ENCODE results near the gene ACVR2A.
A peak's percentile ranks its signal among the peaks of the same experiment; 100 is the strongest.

Gene ACVR2A

DNA sequence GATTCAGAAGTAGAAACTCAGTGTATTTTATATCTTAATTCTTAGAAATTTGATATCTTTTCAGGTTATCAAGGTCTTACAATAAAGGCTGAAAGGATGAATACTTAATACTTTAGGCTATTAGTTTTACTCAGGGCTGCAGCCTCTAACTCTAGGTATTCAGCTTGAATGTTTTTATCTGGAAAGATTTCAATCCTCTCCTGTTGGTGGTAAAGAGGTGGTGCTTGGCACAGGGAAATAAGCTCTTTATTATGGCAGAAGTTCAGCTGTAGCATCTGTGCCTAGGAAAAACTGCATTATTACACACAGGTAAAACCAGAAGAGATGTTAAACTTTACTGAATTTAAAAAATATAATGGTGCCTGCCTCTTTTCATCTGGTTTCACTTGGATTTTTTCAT is 11.1 kb downstream of the ACVR2A start:
- DNase-seq = no peak

DNA sequence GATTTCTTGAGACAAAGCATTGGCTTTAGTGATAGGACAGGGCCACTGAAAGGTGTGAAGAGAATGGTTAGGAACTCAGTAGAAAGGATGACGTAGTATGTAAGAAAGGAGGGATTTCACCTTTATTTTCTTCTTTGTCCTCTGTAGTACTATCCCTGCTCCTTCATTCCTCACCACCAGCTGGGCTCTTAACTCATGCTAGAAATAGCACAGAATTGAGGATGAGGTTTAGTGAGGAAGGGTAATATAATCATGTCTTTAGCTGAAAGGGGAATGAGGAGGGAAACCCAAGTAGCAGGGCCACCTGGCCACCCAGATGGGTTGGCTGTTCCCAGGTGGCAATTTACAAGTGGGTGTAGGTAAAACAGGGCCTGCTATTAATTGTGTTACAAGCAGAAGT is 15.2 kb downstream of the ACVR2A start:
- no peak for DNase-seq

DNA sequence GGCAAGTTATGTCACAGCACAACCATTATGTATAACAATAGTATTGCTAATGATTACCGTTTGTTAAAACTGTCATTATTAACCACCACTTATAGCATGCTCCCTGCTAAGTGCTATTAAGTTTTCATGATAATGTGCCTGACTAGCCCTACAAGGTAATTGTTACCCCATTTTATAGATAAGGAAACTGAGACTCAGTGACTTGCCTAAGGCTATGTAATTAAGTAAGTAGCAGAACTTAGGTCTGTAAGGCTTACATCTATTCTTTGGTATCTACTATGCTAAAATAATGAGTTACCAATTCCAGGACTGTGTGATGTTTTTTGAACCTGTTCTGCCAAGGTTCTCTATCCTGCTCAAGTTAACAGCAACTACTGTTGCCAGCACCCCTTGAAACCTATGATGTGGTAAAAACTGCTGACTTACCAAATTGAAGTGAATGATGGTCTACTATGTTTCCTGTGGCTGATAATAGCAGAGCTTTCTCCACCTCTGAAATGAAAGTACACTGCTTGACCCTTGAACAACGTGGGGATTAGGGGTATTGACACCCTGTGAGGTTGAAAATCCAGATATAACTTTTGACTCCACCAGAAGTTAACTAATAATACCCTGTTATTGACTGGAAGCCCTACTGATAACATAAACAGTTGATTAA is 18.2 kb downstream of the ACVR2A start:
- DNase-seq = no peak

DNA sequence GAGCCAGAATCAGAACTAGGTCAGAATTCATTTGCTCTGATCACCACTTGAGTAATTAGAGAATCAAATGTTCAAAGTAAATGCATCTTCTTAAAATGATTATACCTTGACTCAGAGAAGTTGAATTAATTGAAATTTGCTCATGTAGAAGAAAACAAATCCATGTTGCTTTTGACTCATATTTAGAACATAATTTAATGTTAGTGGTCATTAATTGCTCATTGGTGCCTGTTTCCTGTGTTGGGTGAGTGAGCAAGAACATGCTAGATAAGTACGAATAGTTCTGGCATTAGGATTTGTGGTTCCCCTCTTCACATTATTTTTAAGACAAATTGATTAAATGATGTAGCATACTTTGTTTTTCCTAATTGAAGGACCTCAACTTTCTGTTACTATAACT is 19.0 kb downstream of the ACVR2A start:
- DNase-seq = no peak

DNA sequence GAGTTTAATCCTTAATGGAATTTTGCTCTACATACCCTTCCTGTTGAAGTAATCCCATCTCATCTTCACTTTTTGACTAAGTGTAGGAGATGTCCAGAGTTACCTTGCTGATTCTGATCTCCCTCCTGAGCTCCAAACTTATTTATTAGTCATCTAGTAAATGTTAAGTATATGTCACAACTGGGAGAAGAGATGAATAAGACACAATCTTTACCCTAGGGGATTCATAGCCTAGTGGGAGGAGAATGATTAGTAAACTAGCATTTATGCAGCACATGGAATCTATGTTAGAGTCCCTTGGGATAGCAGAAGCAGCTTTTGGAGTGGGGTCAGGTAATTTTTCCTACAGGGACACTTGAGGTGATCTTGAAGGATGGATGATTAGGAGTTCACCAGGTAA is 20.7 kb downstream of the ACVR2A start:
- DNase-seq = no peak

DNA sequence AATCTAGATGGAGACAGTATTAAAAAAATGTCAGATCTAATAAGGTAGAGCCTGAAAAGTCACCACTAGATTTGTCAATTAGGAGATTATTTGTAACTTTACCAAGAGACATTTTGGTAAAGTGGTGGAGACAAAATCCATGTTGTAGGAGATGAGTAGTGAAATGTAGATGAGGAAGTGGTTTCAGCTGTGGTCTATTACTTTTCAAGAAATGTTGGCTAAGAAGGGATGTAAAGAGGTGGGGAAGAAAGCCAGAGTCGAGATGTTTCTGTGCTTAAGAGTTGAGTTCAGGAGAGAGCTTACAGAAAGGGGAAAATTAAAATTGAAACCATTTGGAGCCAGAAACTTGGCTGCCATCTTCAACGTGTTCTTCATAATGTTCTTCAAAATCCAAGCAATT is 22.2 kb downstream of the ACVR2A start:
- DNase-seq = no peak

DNA sequence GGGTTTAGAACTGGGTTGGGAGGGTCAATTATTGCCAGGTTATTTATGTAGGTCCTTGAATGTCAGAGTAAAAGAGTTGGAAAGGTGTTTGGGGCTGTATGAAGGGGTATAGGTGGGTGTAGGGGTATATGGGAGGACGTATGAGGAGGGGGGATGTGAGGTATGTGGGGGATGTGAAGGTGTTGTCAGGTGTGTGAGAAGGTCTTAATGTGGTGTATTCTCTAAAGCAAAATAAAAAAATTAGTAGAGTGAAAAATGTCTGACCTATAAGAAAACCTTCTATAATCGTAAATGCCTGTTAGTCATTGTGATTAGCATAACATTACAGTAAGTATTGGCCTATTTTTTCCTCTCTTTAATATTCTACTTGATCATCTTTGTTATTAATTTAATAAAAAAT is 25.1 kb downstream of the ACVR2A start:
- DNase-seq = no peak

DNA sequence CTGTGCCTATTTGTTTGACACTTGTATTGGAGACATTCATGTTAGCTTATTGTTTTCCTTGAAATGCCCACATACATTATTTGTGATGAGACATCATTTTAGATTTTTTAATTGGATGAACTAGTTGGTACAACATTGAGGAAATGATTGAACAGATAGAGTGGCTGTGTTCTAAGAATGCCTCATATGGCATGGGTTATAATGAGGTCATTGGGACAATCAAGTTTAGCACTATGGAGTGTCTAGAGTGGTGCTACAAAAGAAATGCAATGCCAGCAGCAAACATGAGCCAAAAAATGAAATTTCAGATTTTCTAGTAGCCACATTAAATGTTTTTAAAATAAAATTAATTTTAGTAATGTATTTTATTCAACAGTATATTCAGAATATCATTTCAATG is 28.1 kb downstream of the ACVR2A start:
- no peak for DNase-seq

DNA sequence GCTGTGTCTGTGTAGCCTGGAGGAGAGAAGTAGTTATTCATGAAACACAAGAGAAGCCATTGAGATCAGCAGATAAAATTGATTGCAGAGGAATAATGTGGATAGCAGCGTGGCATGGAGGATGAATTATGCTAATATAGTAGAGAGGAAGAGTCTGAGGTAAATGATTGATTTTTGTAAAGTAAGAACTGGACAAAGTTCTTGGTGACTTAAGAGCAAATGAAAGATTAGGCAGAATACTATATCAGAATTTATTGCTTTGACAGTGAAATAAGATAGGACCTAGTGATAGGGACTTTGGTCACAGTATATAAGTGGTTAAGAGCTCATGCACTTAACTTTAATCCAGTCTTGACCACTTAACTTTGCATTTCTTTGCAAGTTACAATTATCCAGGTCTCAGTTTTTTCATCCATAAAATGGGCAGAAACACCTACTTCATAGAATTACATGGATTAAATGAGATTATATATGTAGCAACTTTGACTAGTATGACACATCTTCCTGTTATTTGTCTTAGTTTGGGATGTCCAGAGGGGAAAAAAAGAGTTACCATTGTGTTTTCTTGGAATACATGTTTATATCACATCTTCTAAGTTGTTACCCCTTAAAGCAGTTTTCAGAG is 29.1 kb downstream of the ACVR2A start:
- no peak for DNase-seq

DNA sequence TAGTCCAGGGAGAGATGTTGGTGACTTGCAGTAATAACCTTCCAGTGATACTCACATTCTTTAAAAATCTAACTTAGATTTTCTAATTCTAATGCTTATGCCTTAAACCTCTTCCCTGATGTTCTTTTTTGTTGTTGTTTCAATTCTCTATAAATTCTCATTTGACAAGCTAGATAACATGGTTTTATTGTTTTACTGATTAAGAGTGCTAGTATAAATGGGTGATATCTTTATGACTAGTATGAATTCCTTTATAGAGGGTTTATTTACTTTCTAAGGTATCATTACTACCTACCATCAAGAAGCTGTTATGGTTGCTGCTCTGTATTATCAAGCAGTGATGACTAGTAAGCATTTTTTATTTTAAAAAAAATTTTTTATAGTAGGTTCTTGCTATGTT is 35.0 kb downstream of the ACVR2A start:
- DNase-seq = no peak

DNA sequence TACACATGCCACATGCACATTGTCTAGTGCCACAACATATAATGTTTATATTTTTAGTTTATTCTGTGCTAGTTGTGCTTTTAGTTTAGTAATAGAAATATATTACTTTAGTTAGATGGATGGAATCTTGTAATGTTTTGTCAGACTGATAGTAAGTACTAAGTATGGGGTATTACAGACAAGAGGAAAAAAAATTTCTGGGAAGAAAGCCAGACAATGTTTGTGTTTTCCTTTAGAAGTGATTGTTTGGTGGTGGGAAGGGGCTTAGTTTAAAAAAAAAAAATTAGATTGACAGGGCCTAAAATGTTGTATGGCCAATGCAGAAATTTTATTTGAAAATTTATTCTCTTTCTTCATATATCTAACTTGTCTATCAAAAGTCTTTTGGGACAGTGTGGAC is 37.8 kb downstream of the ACVR2A start:
- no peak for DNase-seq

DNA sequence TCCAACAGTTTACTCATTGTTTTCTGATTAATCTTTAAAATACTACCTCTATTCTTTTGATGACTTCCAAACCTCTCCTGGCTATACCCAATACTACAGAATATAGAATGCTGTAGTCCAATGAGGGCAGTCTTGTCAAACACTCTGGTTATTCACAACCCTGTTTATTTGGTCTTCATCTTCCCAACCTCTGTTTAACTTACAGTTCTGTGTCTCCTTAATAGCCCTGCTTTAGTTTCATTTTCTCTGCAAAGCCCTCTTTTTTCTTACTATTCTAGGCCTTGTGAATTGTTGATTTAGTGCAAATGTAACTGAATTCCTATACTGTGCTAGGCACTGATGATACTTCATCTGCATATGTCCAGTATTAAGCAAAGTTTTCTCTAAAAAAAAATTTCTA is 40.0 kb downstream of the ACVR2A start:
- no peak for DNase-seq

DNA sequence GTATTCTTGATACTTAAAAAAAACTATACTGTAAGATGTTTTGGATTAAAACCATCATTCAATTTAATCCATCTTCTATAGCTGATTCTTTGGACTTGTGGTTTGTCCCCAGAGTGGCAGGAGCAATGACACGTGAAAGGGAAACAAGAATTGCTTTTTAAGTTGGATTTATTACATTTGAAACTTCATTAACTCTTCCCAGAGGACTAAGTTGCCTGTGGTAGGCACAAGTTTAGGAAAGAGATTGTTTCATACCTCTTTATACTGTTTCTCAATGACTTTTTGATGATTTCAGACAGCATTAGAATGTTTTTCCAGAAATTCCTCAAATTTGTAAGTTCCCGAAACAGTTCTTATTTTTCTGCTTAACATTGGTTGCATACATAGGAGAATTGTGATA is 41.3 kb downstream of the ACVR2A start:
- DNase-seq = no peak

DNA sequence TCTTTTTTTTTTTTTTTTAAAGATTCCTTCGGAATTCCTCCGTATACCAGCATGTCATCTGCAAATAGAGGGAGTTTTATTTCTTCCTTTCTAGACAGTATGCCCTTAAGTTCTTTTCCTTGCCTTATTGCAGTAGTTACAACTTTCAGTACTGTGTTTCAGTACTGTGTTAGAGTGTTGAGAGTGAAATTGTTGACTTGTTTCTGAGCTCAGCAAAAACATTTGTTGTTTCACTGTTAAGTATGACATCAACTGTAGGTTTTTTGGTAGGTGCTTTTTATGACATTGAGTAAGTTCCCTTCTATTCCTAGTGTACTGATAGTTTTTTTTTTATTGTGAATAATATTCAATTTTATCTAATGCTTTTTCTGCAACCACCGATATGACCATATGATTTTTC is 43.9 kb downstream of the ACVR2A start:
- DNase-seq = no peak

DNA sequence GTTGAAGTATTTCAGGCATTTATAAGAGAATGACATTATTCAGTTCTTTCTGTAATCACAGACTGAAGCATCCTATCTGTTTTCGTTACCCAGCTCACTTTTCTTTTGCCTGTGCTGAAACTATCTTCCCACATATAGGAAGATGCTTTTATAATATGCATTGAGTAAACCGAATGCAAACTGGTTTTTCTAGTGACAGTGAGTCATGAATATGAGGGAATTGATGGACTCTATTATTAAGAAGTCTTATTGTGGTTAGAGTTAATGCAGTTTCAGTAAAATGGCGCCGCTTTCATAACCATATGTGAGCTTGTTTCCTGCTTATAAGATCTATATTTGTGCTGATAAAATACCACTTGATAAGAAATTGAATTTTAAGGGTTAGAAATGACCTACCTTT is 59.2 kb downstream of the ACVR2A start:
- no peak for DNase-seq

DNA sequence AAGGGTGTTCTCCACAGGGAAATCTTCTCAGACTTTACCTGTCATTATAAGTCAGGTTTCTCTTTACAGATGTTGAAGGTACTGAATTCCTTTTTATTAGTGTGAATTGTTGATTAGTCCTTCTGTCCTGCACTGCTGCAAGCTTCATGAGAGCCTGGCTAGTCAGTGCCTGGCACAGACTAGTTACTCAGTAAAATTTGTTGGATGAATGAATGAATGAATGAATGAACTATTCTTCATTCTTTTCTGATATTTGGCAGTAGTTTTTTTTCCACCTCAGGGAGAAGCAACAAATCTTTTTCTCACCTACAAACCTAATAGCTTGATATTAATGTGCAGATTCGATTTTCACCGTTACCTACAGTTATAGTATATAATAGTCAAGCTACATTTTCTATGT is 64.3 kb downstream of the ACVR2A start:
- no peak for DNase-seq

DNA sequence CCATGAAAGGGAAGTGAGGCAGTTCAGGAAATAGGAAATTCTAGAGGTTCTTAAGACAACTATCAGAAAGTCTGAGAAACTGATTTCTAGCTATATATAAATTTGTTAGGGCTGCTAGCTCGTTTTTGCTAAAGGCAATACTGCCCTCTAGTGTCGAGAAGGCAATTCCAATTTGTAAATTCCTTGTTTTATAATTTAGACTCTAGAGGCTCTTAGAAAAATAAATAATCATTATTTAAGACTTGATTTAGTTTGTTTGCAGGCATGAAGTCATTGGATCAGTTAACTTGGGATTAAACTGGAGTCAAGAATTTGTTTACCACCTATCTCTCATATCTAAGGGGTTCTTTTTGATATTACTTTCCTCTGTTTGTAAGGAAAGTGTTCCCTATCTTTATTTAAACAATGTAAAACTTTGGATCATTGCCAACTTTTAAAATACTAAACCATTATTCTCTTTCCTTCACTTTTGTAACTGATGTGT is 66.2 kb downstream of the ACVR2A start:
- peak; percentile 22 for DNase-seq

DNA sequence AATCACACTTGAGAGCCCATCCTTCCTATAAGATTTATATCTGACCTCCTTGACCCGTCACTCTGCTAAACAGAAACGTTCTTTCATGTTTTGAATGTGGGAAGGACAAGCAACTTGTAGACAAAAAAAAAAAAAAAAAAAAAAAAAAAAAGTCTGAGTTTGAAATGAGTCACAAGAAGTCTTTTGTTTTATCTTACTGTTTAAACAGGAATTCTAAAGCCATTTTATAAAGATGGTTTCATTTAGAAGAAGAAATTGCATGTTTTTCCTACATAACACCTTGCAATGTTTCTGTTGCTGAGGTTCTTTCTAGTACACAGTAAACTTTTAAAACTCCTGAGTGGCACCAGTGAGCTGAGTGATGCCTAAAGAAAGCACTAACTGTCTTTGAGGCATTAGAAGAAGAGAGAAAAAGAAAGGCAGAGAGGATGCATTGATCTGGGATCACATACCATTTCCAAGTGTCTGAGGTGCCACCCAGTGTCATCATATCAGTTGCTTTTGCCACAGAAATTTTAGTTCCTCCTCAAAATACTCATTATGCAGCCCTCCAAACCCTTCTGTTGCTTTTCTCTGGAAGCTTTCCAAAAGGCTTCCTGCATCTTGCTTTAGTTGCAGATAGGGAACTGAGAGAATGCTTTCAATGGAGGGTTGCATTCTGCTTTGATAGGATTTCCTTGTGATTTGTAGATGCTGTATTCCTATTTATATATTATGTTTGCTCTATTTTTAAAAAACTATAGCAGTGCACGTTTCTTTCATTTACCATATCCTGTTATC is 69.1 kb downstream of the ACVR2A start:
- no peak for DNase-seq

DNA sequence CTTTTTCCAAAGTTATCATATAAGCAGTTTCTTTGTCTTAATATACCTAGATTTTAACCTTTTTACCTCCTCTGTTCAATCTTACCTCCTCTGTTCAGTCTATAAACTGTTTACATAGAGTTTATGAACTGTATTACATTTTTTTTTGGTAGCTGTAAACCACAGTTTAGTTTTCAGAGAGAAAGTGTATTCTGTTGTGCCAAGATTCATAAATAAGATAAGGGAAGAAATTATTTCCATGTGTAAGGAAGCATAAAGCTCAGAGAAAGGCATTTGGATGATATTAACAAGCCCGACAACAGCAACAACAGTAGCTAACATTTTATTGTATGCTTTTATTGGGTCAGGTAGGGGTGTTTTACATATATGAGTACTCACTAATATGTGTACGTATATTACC is 71.2 kb downstream of the ACVR2A start:
- no peak for DNase-seq

DNA sequence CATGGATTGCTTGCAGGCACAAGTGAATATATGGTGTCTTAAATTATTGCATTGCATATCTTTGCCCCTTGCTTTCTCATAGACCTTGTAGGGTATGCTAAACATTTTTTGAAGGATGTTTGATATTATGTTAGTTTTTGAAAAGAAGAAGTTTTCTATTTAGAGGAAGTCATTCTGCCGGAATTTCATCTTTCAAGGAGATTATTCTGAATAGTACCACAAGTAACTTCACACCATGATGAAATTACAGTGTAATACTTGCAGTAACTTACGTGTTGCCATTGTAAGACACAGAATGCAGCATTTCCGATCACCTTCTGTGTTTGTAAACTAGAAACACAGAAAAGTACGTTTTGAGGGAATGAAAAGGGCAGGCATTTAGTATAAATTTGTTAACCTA is 71.9 kb downstream of the ACVR2A start:
- DNase-seq = no peak

DNA sequence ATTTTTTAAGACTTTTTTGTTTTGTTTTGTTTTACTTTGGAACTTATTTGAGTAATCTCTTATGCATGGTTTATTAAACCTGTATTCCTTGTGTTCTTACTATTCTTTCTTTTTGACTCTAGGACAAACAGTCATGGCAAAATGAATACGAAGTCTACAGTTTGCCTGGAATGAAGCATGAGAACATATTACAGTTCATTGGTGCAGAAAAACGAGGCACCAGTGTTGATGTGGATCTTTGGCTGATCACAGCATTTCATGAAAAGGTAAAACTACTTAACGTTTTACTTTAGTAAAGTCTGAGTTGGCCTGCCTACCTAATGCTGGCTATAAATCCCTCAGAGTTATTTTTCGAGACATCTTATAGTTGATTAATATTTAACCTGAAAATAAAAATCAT is 72.3 kb downstream of the ACVR2A start:
- no peak for DNase-seq

DNA sequence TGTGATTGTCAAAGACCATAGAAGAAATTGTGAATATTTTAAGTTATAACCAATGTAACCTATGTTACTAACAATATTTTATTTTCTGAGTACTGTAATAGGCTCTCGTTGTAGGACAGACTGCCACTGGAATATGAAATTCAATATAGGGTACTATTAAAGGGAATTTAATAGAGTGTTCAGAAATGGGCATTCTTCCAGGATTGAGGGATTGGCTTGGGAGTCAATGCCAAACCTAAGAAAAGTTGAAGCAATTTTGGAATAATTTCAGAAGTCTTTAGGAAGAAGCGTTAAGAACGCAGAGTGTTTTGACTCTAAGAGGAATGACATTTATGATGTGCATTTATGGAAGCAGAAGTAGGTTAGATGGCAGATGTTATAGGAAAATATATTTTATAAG is 79.0 kb downstream of the ACVR2A start:
- no peak for DNase-seq

DNA sequence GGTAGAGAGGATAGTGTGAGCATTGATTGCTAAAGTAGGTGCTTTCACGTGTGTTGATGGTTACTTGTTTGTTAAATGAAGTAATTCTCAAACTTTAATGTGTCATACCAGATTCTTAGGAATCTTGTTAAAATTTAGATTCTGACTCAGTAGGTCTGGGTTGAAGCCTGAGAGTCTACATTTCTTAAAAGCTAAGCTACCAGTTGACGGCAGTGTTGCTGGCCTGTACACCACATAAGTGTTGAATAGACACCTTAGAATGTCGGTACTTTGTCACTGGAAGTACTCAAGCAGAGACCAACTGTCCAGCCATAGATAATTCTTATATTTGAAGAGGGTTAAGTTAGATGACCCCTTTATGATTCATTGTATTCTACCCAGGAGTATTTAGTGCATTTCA is 79.8 kb downstream of the ACVR2A start:
- DNase-seq = no peak

DNA sequence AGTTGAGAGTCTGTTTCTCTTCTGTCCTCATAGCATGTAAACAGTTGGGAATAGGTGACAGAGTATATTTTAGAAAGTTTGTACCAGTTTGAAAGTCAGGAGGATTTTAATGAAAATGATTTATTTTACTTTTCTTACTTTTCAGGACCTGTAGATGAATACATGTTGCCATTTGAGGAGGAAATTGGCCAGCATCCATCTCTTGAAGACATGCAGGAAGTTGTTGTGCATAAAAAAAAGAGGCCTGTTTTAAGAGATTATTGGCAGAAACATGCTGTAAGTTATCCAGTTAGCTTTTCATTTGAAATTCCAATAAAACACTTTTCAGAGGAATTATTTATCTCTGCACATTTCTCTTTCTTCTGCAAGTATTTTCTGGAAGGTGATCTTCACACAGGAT is 81.1 kb downstream of the ACVR2A start:
- no peak for DNase-seq
